DMS153 treated with DMSO at 0.1 percent for 48 hours (cell line): Measurements from ENCODE around the gene SLC26A4.
A peak's percentile ranks its signal among the peaks of the same experiment; 100 is the strongest.

Experiments used
- DNase-seq: peaks from one replicate; lab custom pipeline; 2025; ENCODE audit not compliant: unreplicated experiment; lab: John Stamatoyannopoulos, UW

Gene SLC26A4

GRCh38 chr7:107694386-107694785, 33.8 kb downstream of the SLC26A4 start:
- no peak for DNase-seq

- no peak for DNase-seq
Measured at GRCh38 chr7:107696330-107696946, 35.8 kb downstream of the SLC26A4 start.

- DNase-seq: no peak
Measured at GRCh38 chr7:107697321-107698049, 36.9 kb downstream of the SLC26A4 start.

- no peak for DNase-seq
Measured at GRCh38 chr7:107700570-107700969, 39.9 kb downstream of the SLC26A4 start.

- no peak for DNase-seq
Measured at GRCh38 chr7:107701191-107701590, 40.6 kb downstream of the SLC26A4 start.

- DNase-seq: no peak
Measured at GRCh38 chr7:107703219-107703618, 42.6 kb downstream of the SLC26A4 start.

- DNase-seq: no peak
Measured at GRCh38 chr7:107703872-107704271, 43.2 kb downstream of the SLC26A4 start.

GRCh38 chr7:107708956-107709355, 48.3 kb downstream of the SLC26A4 start:
- DNase-seq: no peak

GRCh38 chr7:107711301-107711700, 50.7 kb downstream of the SLC26A4 start:
- DNase-seq: no peak

GRCh38 chr7:107712025-107712424, 51.4 kb downstream of the SLC26A4 start:
- DNase-seq: peak; percentile 54

- DNase-seq: no peak
Measured at GRCh38 chr7:107712896-107713295, 52.3 kb downstream of the SLC26A4 start.

GRCh38 chr7:107715531-107715930, 54.9 kb downstream of the SLC26A4 start:
- no peak for DNase-seq

- no peak for DNase-seq
Measured at GRCh38 chr7:107718456-107719193, 58.0 kb downstream of the SLC26A4 start.

- no peak for DNase-seq
Measured at GRCh38 chr7:107721286-107721685, 60.7 kb downstream of the SLC26A4 start.

- no peak for DNase-seq
Measured at GRCh38 chr7:107723255-107723654, 62.6 kb downstream of the SLC26A4 start.

- peak; percentile 40 for DNase-seq
Measured at GRCh38 chr7:107725138-107725740, 64.6 kb downstream of the SLC26A4 start.

- DNase-seq: no peak
Measured at GRCh38 chr7:107726356-107727130, 65.9 kb downstream of the SLC26A4 start.

GRCh38 chr7:107728276-107728675, 67.6 kb downstream of the SLC26A4 start:
- DNase-seq: no peak

GRCh38 chr7:107742678-107743566, 82.3 kb downstream of the SLC26A4 start:
- no peak for DNase-seq
